ENCODE data around the gene DAPP1. TPM values are rescaled to one million over a fixed set of nuclear protein-coding genes. Genes with fewer than 3 reads are reported as not detected.

The DAPP1 gene
- total RNA-seq, 1 experiment from 2014 or later, result 7.9 TPM

- Histone ChIP-seq H3K27me3 (ENCODE audit: insufficient read depth, low read depth) (no peaks in the 10 kb centered on the region), H3K27ac (no peak overlapping the region), H4K20me1 (ENCODE audit: insufficient read depth) (no peaks in the 10 kb centered on the region), H3K36me3 (ENCODE audit: low read depth) (no peaks in the 10 kb centered on the region), H3K4me3 (no peak overlapping the region), H3K79me2 (ENCODE audit: low read depth) (no peaks in the 10 kb centered on the region), H3K9me3 (ENCODE audit: insufficient read depth, low read depth) (no peaks in the 10 kb centered on the region), H3K4me2 (no peak overlapping the region), H2AFZ (no peak overlapping the region), H3K9me2 (ENCODE audit: insufficient read depth) (no peaks in the 10 kb centered on the region; the same call in 1 of the 2 replicates), H3F3A (ENCODE audit: insufficient read depth, low read depth) (no peaks in the 10 kb centered on the region; the same call in 1 of the 2 replicates), H3K4me1 (replicated peaks; ENCODE audit: insufficient read depth) (no peaks in the 10 kb centered on the region)
- POLR2A ChIA-PET (ENCODE audit: unreplicated experiment), result no interaction called here
- BruUV-seq (replicated peaks), result no TSS peak
- TF ChIP-seq CTCF (conservative IDR thresholded peaks at IDR 0.05) (no peak), EZH2 (IDR thresholded peaks at IDR 0.05; ENCODE audit: low read depth) (no peak)
- intact Hi-C loops (cut with micrococcal nuclease; ENCODE audit: unreplicated experiment), result no loop called here
- CTCF ChIA-PET, result no interaction called here
- DNase-seq, result no peak
Measured at GRCh38 chr4:99845708-99846469, 29.3 kb downstream of the DAPP1 start.

GRCh38 chr4:99846891-99847290 is 30.3 kb downstream of the DAPP1 start:
- Histone ChIP-seq H3K9me2 (ENCODE audit: insufficient read depth) (no peaks in the 10 kb centered on the region; the same call in 1 of the 2 replicates), H3K9me3 (ENCODE audit: insufficient read depth, low read depth) (no peaks in the 10 kb centered on the region), H3K27me3 (ENCODE audit: insufficient read depth, low read depth) (no peaks in the 10 kb centered on the region), H4K20me1 (ENCODE audit: insufficient read depth) (no peaks in the 10 kb centered on the region), H3K79me2 (ENCODE audit: low read depth) (no peaks in the 10 kb centered on the region), H2AFZ (no peak overlapping the region), H3K27ac (no peak overlapping the region), H3K4me1 (replicated peaks; ENCODE audit: insufficient read depth) (no peaks in the 10 kb centered on the region), H3K4me3 (no peak overlapping the region), H3F3A (ENCODE audit: insufficient read depth, low read depth) (no peaks in the 10 kb centered on the region; the same call in 1 of the 2 replicates), H3K36me3 (ENCODE audit: low read depth) (no peaks in the 10 kb centered on the region), H3K4me2 (no peak overlapping the region)
- TF ChIP-seq CTCF (conservative IDR thresholded peaks at IDR 0.05) (no peak), EZH2 (IDR thresholded peaks at IDR 0.05; ENCODE audit: low read depth) (no peak)
- no TSS peak for BruUV-seq (replicated peaks)
- ChIA-PET CTCF (no interaction called here), POLR2A (ENCODE audit: unreplicated experiment) (no interaction called here)
- intact Hi-C loops (cut with micrococcal nuclease; ENCODE audit: unreplicated experiment), result no loop called here
- DNase-seq, result no peak

- intact Hi-C loops (cut with micrococcal nuclease; ENCODE audit: unreplicated experiment), result no loop called here
- H4K20me1 ChIP-seq (ENCODE audit: insufficient read depth), result no peaks in the 10 kb centered on the region
- H3K9me2 ChIP-seq (ENCODE audit: insufficient read depth), result no peaks in the 10 kb centered on the region; the same call in 1 of the 2 replicates
- no peak overlapping the region for H3K4me2 ChIP-seq
- CTCF ChIA-PET, result no interaction called here
- DNase-seq, result no peak
- no peak overlapping the region for H3K4me3 ChIP-seq
- POLR2A ChIA-PET (ENCODE audit: unreplicated experiment), result no interaction called here
- H3K27me3 ChIP-seq (ENCODE audit: insufficient read depth, low read depth), result no peaks in the 10 kb centered on the region
- no peaks in the 10 kb centered on the region; the same call in 1 of the 2 replicates for H3F3A ChIP-seq (ENCODE audit: insufficient read depth, low read depth)
- H2AFZ ChIP-seq, result no peak overlapping the region
- H3K79me2 ChIP-seq (ENCODE audit: low read depth), result no peaks in the 10 kb centered on the region
- no peak overlapping the region for H3K27ac ChIP-seq
- BruUV-seq (replicated peaks), result no TSS peak
- no peaks in the 10 kb centered on the region for H3K9me3 ChIP-seq (ENCODE audit: insufficient read depth, low read depth)
- no peaks in the 10 kb centered on the region for H3K4me1 ChIP-seq (replicated peaks; ENCODE audit: insufficient read depth)
- TF ChIP-seq EZH2 (IDR thresholded peaks at IDR 0.05; ENCODE audit: low read depth), result no peak
- no peak for TF ChIP-seq CTCF (conservative IDR thresholded peaks at IDR 0.05)
- no peaks in the 10 kb centered on the region for H3K36me3 ChIP-seq (ENCODE audit: low read depth)
Measured at GRCh38 chr4:99847362-99847976, 30.8 kb downstream of the DAPP1 start.

Data from PC-9 (cell line).